ENCODE data around the gene KNCN. TPM values are rescaled to one million over a fixed set of nuclear protein-coding genes. Genes with fewer than 3 reads are reported as not detected.

Gene KNCN
- polyA plus RNA-seq, 1 experiment, result not detected

DNA sequence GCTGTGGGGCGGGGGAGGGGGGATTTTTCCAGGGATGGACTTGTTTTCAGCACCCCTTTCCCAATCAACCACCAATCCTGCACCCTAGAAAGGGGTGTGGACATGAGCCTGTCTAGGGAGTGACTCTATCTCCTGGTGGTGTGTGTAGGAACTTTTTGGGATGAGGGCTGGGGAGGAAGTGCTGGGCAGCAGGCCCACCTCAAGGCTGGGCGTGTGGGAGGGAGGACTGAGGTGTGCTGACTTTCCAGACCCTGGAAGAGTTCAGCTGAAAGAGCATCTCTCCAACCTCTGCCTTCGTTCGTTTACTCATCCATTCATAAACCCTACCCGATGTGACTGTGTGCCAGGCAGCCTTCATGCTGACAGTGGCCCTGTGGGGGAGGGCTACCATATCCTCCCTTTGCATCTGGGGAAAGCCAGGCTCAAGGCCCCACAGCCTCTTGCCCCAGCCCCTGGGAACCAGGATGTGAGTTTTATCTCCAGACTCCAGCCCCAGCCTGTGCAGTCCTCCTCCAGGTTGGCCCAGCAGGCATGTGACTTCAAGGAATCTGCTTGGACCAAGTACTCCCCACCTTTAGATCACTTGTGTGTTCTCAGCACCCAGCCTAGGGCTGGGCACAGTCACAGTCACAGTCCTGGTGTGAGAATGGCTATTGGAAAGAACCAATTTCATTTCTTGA lies 6.7 kb downstream of the KNCN start:
- H3K4me3 ChIP-seq (ENCODE audit: low read depth, low read length), result no peak overlapping the region
- TF ChIP-seq, protein P1, sequence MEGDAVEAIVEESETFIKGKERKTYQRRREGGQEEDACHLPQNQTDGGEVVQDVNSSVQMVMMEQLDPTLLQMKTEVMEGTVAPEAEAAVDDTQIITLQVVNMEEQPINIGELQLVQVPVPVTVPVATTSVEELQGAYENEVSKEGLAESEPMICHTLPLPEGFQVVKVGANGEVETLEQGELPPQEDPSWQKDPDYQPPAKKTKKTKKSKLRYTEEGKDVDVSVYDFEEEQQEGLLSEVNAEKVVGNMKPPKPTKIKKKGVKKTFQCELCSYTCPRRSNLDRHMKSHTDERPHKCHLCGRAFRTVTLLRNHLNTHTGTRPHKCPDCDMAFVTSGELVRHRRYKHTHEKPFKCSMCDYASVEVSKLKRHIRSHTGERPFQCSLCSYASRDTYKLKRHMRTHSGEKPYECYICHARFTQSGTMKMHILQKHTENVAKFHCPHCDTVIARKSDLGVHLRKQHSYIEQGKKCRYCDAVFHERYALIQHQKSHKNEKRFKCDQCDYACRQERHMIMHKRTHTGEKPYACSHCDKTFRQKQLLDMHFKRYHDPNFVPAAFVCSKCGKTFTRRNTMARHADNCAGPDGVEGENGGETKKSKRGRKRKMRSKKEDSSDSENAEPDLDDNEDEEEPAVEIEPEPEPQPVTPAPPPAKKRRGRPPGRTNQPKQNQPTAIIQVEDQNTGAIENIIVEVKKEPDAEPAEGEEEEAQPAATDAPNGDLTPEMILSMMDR (IDR thresholded peaks at IDR 0.05; ENCODE audit: insufficient read depth, low read depth, low read length), result 0 out of 2 replicates have a peak, but pooled peaks have one; percentile 7
- peaks cover 34% of the 10 kb centered on the region for H3K27me3 ChIP-seq (ENCODE audit: control insufficient read depth, insufficient read depth, low read length)
- ChIA-PET POLR2A (no interaction called here), CTCF (interaction anchor here (1.8 to 5.2 kb wide), 3 partner anchors 10 to 97 kb away, joined by 10 to 19 read pairs (median 17); a partner anchor contains a TSS)
- no peaks in the 10 kb centered on the region for H3K36me3 ChIP-seq (ENCODE audit: control insufficient read depth, insufficient read depth, low read length)
- DNase-seq (ENCODE audit: low read depth), result no peak

DNA sequence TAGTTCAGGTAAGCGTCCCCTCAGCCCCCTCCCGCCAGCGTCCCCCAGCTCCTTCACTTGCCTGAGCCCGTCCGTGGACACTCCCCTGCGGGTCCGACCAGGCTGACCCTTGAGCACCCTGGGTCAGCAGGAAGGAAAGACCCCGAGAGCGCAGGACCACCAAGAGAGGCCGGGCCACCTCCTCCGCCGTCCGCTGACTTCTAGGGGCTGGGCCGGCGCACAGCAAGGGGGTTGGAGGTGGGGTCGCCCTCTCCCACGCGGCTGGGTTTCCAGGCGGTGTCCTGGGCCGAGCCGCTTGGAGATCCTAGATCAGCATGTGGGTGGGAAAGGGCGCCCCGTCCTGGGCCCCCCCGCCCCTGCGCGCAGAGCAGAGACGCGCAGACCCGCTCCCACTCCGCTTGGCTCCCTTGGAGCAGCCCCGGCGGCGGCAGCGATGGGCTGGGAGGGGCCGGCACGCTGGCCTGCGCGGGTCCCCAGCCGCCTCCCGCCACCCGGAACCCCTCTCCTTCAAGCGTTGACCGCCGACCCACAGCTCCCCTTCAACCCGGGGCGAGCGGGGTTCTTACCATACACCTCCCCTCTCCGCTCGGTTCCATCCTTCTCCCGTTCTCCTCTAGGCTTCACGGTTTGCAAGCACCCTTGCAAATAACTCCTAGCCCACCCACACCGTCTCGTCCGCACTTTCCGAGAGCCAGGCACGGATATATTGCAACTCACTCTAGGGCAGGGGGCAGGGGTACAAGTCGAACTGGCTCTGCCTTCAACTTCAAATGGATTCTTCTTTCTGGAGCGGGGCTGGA lies 7.5 kb downstream of the KNCN start:
- no peak for DNase-seq (ENCODE audit: low read depth)
- TF ChIP-seq, protein P1 (IDR thresholded peaks at IDR 0.05; ENCODE audit: insufficient read depth, low read depth, low read length), result no peak
- Histone ChIP-seq H3K27me3 (ENCODE audit: control insufficient read depth, insufficient read depth, low read length) (peaks cover 34% of the 10 kb centered on the region), H3K36me3 (ENCODE audit: control insufficient read depth, insufficient read depth, low read length) (no peaks in the 10 kb centered on the region), H3K4me3 (ENCODE audit: low read depth, low read length) (no peak overlapping the region)
- POLR2A ChIA-PET, result no interaction called here
- CTCF ChIA-PET, result interaction anchor here (0.9 to 6.7 kb wide), 3 partner anchors 14 to 97 kb away, joined by 3 to 38 read pairs (median 19); no protein-coding TSS in a partner anchor

DNA sequence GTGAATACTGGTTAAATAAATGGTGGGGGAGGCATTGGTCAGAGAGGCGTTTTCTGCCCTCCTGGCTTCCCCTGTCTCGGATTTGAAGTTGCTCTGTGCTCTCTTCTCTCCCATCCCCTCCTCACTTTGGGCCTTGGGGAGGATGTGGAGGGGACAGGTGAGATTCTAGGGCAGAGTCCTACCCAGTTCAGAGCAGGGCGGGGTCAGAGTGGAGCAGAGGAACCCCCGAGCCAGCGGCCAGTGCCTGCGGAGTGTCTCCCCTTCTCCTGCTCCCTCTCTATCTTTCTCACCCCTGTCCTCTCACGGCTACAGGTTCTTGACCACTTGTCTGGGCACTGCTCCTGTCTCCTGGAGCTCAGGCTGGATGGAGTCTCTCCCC lies 8.1 kb downstream of the KNCN start:
- ChIA-PET POLR2A (no interaction called here), CTCF (interaction anchor here (0.9 to 6.7 kb wide), 3 partner anchors 14 to 96 kb away, joined by 3 to 38 read pairs (median 5); no protein-coding TSS in a partner anchor)
- Histone ChIP-seq H3K27me3 (ENCODE audit: control insufficient read depth, insufficient read depth, low read length) (peaks cover 34% of the 10 kb centered on the region), H3K36me3 (ENCODE audit: control insufficient read depth, insufficient read depth, low read length) (no peaks in the 10 kb centered on the region), H3K4me3 (ENCODE audit: low read depth, low read length) (no peak overlapping the region)
- TF ChIP-seq, protein P1 (IDR thresholded peaks at IDR 0.05; ENCODE audit: insufficient read depth, low read depth, low read length), result no peak
- DNase-seq (ENCODE audit: low read depth), result no peak

DNA sequence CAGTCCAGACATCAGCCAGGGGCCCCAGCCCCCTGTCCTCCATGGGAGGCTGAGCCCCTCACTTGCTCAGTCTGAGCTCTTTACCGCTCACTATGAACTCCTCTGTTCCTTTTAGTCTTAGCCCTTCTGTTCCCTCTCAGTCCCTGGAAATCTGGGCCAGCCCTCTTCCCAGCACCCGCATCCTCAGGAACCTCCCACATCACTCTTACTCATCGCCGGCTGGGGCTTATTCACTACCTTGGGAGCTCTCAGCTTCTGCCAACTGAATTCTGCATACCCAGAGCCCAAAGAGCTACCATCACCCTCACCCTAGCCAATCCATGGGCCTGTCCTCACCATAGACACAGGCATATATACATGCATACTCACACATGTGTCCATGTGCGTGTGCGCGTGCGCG lies 11.5 kb downstream of the KNCN start:
- Histone ChIP-seq H3K4me3 (ENCODE audit: low read depth, low read length) (no peak overlapping the region), H3K36me3 (ENCODE audit: control insufficient read depth, insufficient read depth, low read length) (no peaks in the 10 kb centered on the region), H3K27me3 (ENCODE audit: control insufficient read depth, insufficient read depth, low read length) (peaks cover 21% of the 10 kb centered on the region)
- ChIA-PET CTCF (interaction anchor here (0.8 to 6.7 kb wide), 9 partner anchors 8 to 185 kb away, joined by 3 to 38 read pairs (median 7); no protein-coding TSS in a partner anchor), POLR2A (no interaction called here)
- TF ChIP-seq, protein P1 (IDR thresholded peaks at IDR 0.05; ENCODE audit: insufficient read depth, low read depth, low read length), result no peak
- DNase-seq (ENCODE audit: low read depth), result no peak

DNA sequence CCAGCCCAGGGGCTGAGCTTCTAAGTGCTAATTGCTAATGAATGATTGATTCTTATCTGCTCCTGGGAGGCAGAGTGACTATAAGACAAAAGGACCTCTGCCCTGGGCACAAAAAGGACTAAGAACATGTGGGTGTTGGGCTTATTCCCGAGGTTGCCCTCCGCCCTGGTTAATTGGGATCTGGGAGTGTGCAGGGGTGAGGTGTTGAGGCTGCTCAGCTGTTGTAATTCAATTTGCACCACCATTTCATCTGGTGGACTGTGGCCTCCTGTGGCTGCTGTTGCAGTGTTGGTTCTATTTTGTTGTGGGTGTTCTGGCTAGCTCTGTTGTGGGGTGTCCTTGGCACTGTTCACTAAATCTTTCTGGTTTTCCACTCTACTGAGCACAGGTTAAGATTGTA lies 13.3 kb downstream of the KNCN start:
- ChIA-PET POLR2A (no interaction called here), CTCF (interaction anchor here (0.7 to 6.7 kb wide), 7 partner anchors 8 to 96 kb away, joined by 3 to 38 read pairs (median 8); no protein-coding TSS in a partner anchor)
- H3K4me3 ChIP-seq (ENCODE audit: low read depth, low read length), result no peak overlapping the region
- DNase-seq (ENCODE audit: low read depth), result no peak
- H3K36me3 ChIP-seq (ENCODE audit: control insufficient read depth, insufficient read depth, low read length), result no peaks in the 10 kb centered on the region
- peaks cover 9% of the 10 kb centered on the region for H3K27me3 ChIP-seq (ENCODE audit: control insufficient read depth, insufficient read depth, low read length)
- TF ChIP-seq, protein P1 (IDR thresholded peaks at IDR 0.05; ENCODE audit: insufficient read depth, low read depth, low read length), result no peak

Data from BJ (cell line).